CD4-positive, alpha-beta T cell (primary cell): Measurements from ENCODE around the gene IGFBP6. TPM values are rescaled to one million over a fixed set of nuclear protein-coding genes. Genes with fewer than 3 reads are reported as not detected.
"Not testable (repeated sequence)": the region's sequence is repeated elsewhere in the genome, so short reads cannot be mapped to it uniquely, and the experiment has no call there.

Experiments
- ATAC-seq: fragments of 200-7000 bp; cut with Tn5 transposase; one replicate; pipeline ENCODE4 v1.10.0; 2022; ENCODE audit warnings: mild to moderate bottlenecking; ENCODE audit not compliant: poor library complexity
- CTCF ChIA-PET: fragments of 350-600 bp; sonication (Branson Sonifier 250); formaldehyde crosslinking; loops from one replicate; lab custom pipeline; 2021; ENCODE audit warnings: antibody characterized with exemption, inconsistent platforms; lab: Charles Lee
- POLR2A ChIA-PET: fragments of 350-600 bp; sonication (Branson Sonifier 250); formaldehyde crosslinking; loops from one replicate; lab custom pipeline; 2021; ENCODE audit warnings: antibody characterized with exemption, inconsistent platforms; lab: Charles Lee
- DNase-seq, 14 experiments: peaks; one replicate each; pipeline ENCODE4 v3.0.0-alpha.2; 2013 to 2020; ENCODE audit warnings: mixed read lengths in 2 of 14
- H3K27ac ChIP-seq, 2 donors: one replicate each; pipeline versions ENCODE4 v1.5.1 to v1.7.0; 2013; ENCODE audit warnings: low read length in 2 of 2, low read depth in 1 of 2, mild to moderate bottlenecking in 1 of 2
- H3K27me3 ChIP-seq, 2 experiments: 1 replicate in 1 of 2; 2 replicates in 1 of 2; pipeline versions ENCODE4 v1.6.1 to v1.7.0; 2013; ENCODE audit warnings: low read length in 2 of 2, control low read depth in 1 of 2, mild to moderate bottlenecking in 1 of 2, moderate library complexity in 1 of 2; ENCODE audit not compliant: insufficient read depth in 2 of 2, control insufficient read depth in 1 of 2
- H3K36me3 ChIP-seq: one replicate; pipeline ENCODE4 v1.6.1; 2013; ENCODE audit warnings: low read length, control low read depth; ENCODE audit not compliant: insufficient read depth
- H3K4me1 ChIP-seq: one replicate; pipeline ENCODE4 v1.6.1; 2013; ENCODE audit warnings: low read length, control low read depth; ENCODE audit not compliant: insufficient read depth
- H3K4me3 ChIP-seq: one replicate; pipeline ENCODE4 v1.5.1; 2013; ENCODE audit warnings: mild to moderate bottlenecking, low read length, moderate library complexity
- H3K9me3 ChIP-seq, 2 experiments: 1 replicate in 1 of 2; 2 replicates in 1 of 2; pipeline versions ENCODE4 v1.6.1 to v1.7.0; 2013; ENCODE audit warnings: low read length in 2 of 2, mild to moderate bottlenecking in 2 of 2, control low read depth in 1 of 2, moderate library complexity in 1 of 2; ENCODE audit not compliant: control insufficient read depth in 1 of 2, insufficient read depth in 1 of 2
- H3K27ac Mint-ChIP-seq: one replicate; pipeline ENCODE4 v1.8.0; 2020; ENCODE audit warnings: mixed read lengths
- H3K27me3 Mint-ChIP-seq: one replicate; pipeline ENCODE4 v1.8.0; 2021; ENCODE audit warnings: mixed read lengths
- H3K36me3 Mint-ChIP-seq: one replicate; pipeline ENCODE4 v1.8.0; 2021; ENCODE audit warnings: low read depth, mixed read lengths
- H3K4me1 Mint-ChIP-seq: one replicate; pipeline ENCODE4 v1.8.0; 2021; ENCODE audit warnings: low read depth, mixed read lengths
- H3K4me3 Mint-ChIP-seq: one replicate; pipeline ENCODE4 v1.8.0; 2020; ENCODE audit warnings: mild to moderate bottlenecking, mixed read lengths
- H3K9me3 Mint-ChIP-seq: one replicate; pipeline ENCODE4 v1.8.0; 2020; ENCODE audit warnings: mixed read lengths
- intact Hi-C, 2 experiments: fragments of 100-400 bp; cut with DNase I in 1 of 2; cut with micrococcal nuclease in 1 of 2; formaldehyde crosslinking; loops; one replicate each; pipeline versions ENCODE4 v1.15.1 to v1.9.0; 2023 to 2025; cut with DNase I, micrococcal nuclease
- total RNA-seq, 174 experiments: library from RNA in 2 of 174; stranded (reverse) in 2 of 174; gene quantifications; one replicate each; pipeline ENCODE4 v1.2.3 and lab custom pipeline; 2021 to 2026
- TF ChIP-seq, protein P1 (sequence below): fragments of 200-600 bp; IDR thresholded peaks from one replicate; pipeline ENCODE4 v1.8.0; 2022; ENCODE audit warnings: antibody characterized with exemption, mild to moderate bottlenecking

Gene IGFBP6
- total RNA-seq, 2 experiments from 2014 or later: 0.49 TPM; not detected in 1

DNA sequence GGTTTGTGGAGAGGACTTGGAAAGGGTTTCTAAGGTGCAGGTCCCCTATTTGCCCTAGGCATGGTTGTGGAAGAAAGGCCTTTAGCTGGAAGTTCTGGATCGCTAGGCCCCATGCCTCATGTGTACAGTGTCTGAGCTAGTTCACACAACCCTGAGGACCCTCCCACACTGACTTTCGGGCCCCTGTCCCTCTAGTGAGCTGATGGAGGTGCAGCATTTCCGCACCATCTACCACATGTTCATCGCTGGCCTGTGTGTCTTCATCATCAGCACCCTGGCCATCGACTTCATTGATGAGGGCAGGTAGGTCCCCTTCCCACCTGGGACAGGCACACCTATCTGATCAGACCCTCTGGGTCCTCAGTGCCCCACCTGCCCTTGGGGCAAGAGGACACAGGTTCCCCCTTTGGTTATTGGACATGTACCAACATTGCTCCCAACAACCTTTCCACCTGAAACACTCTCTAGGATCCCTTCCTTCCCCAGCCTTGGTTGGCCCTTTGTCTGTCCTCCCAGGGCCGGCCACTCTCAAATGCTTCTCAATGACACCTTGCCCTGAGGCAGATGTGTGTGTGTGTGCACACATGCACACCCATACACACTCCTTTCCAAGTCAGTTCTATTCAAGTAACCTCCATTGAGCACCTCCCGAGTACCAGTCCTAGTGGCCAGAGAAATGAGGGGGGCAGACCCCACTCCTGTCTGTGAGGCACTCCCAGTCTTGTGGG, 8.4 kb downstream of the IGFBP6 start:
- no peaks in the 10 kb centered on the region for H3K9me3 ChIP-seq
- Mint-ChIP-seq H3K4me3 (no peak overlapping the region), H3K4me1 (peaks cover 27% of the 10 kb centered on the region), H3K9me3 (no peaks in the 10 kb centered on the region), H3K27ac (no peak overlapping the region), H3K27me3 (no peaks in the 10 kb centered on the region), H3K36me3 (no peaks in the 10 kb centered on the region)
- no peaks in the 10 kb centered on the region for H3K36me3 ChIP-seq
- no peak for ATAC-seq
- H3K27me3 ChIP-seq: no peaks in the 10 kb centered on the region
- DNase-seq: no peak
- CTCF ChIA-PET: no interaction called here
- POLR2A ChIA-PET: no interaction called here
- H3K4me3 ChIP-seq: no peak overlapping the region
- TF ChIP-seq, protein P1, sequence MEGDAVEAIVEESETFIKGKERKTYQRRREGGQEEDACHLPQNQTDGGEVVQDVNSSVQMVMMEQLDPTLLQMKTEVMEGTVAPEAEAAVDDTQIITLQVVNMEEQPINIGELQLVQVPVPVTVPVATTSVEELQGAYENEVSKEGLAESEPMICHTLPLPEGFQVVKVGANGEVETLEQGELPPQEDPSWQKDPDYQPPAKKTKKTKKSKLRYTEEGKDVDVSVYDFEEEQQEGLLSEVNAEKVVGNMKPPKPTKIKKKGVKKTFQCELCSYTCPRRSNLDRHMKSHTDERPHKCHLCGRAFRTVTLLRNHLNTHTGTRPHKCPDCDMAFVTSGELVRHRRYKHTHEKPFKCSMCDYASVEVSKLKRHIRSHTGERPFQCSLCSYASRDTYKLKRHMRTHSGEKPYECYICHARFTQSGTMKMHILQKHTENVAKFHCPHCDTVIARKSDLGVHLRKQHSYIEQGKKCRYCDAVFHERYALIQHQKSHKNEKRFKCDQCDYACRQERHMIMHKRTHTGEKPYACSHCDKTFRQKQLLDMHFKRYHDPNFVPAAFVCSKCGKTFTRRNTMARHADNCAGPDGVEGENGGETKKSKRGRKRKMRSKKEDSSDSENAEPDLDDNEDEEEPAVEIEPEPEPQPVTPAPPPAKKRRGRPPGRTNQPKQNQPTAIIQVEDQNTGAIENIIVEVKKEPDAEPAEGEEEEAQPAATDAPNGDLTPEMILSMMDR: no peak
- peaks cover 41% of the 10 kb centered on the region for H3K4me1 ChIP-seq
- H3K27ac ChIP-seq: no peak overlapping the region
- intact Hi-C loops: no loop called here

DNA sequence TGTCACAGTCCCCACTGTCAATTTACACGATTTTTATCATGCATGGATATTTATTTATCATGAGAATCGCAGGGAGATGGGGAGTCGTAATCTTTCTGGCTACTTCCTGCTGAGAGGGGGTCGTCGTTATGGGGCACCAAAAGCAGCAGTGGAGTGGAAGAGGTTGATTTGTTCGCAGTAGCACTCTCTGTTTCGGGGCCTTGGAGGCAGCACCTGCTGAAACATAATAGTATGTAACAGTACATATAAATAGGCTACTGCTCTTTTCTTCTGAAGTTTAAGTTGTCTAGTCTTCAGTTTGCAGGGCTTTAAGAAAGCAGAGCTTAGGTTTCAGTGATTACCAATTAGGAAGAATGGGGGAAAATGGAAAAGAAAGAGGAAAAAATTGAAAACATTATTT, 9.7 kb downstream of the IGFBP6 start:
- H3K4me3 ChIP-seq: no peak overlapping the region
- no peak overlapping the region for H3K27ac Mint-ChIP-seq
- H3K9me3 Mint-ChIP-seq: no peaks in the 10 kb centered on the region
- H3K36me3 Mint-ChIP-seq: no peaks in the 10 kb centered on the region
- DNase-seq (no peak), ATAC-seq (no peak)
- no peaks in the 10 kb centered on the region for H3K9me3 ChIP-seq
- H3K4me1 Mint-ChIP-seq: peaks cover 24% of the 10 kb centered on the region
- no peak overlapping the region for H3K27ac ChIP-seq
- H3K4me1 ChIP-seq: peaks cover 31% of the 10 kb centered on the region
- ChIA-PET POLR2A (no interaction called here), CTCF (no interaction called here)
- no peaks in the 10 kb centered on the region for H3K36me3 ChIP-seq
- H3K4me3 Mint-ChIP-seq: no peak overlapping the region
- H3K27me3 ChIP-seq: no peaks in the 10 kb centered on the region
- H3K27me3 Mint-ChIP-seq: no peaks in the 10 kb centered on the region
- intact Hi-C loops: no loop called here
- TF ChIP-seq, protein P1: no peak

DNA sequence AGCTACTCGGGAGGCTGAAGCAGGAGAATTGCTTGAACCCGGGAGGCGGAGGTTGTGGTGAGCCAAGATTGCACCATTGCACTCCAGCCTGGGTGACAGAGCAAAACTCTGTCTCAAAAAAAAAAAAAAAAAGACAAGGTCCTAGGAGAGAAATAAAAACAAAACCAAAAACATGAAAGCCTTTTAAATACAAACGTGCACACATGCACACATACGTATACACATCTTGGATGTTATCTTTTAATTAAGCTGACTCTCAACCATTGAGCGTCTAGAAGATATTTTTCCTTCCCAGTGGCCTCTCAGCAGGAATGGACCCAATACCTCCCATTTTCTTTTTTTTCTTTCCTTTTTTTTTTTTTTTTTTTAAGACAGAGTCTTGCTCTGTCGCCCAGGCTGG, 15.0 kb downstream of the IGFBP6 start:
- H3K9me3 ChIP-seq, intact Hi-C loops, POLR2A ChIA-PET, H3K27me3 ChIP-seq, H3K36me3 ChIP-seq, H3K27ac Mint-ChIP-seq, H3K9me3 Mint-ChIP-seq, H3K4me1 Mint-ChIP-seq, H3K4me3 Mint-ChIP-seq, DNase-seq, H3K4me1 ChIP-seq, ATAC-seq, H3K27me3 Mint-ChIP-seq, H3K27ac ChIP-seq, H3K36me3 Mint-ChIP-seq, H3K4me3 ChIP-seq: not testable (repeated sequence)
- CTCF ChIA-PET: interaction anchor here (0.7 kb wide), 1 partner anchor 17 kb away, joined by 5 read pairs; no protein-coding TSS in a partner anchor
